Psoas muscle (tissue), 8 donors: ENCODE results near the gene INTS15. TPM values are rescaled to one million over a fixed set of nuclear protein-coding genes. Genes with fewer than 3 reads are reported as not detected.

Experiments used
- ATAC-seq, 4 donors: fragments of 200-7000 bp; cut with Tn5 transposase; one replicate each; pipeline ENCODE4 v1.9.1; 2020; ENCODE audit warnings: moderate library complexity in 3 of 4, mild to moderate bottlenecking in 2 of 4
- DNase-seq, 2 donors: peaks; one replicate each; pipeline ENCODE4 v3.0.0-alpha.2; 2020
- H3K27ac ChIP-seq: fragments of 200-600 bp; one replicate; pipeline ENCODE4 v1.8.0; 2022
- H3K27me3 ChIP-seq, 3 donors: fragments of 200-600 bp in 1 of 3; one replicate each; pipeline versions ENCODE4 v1.6.1 to v1.8.0; 2013 to 2022; ENCODE audit warnings: low read length in 2 of 3, mild to moderate bottlenecking in 2 of 3, moderate library complexity in 1 of 3; ENCODE audit not compliant: insufficient read depth in 3 of 3
- H3K36me3 ChIP-seq, 2 donors: fragments of 200-600 bp in 1 of 2; one replicate each; pipeline versions ENCODE4 v1.6.1 to v1.8.0; 2013 to 2022; ENCODE audit warnings: low read depth in 1 of 2, mild to moderate bottlenecking in 1 of 2, moderate library complexity in 1 of 2; ENCODE audit not compliant: insufficient read depth in 1 of 2
- H3K4me1 ChIP-seq: fragments of 200-600 bp; one replicate; pipeline ENCODE4 v1.8.0; 2022
- H3K4me3 ChIP-seq: fragments of 200-600 bp; one replicate; pipeline ENCODE4 v1.8.0; 2022; ENCODE audit warnings: mild to moderate bottlenecking
- H3K9me3 ChIP-seq: fragments of 200-600 bp; one replicate; pipeline ENCODE4 v1.8.0; 2022
- WGBS, 3 donors: extraction: QIAGEN DNeasy Blood & Tissue Kit; methylation state at CpG; one replicate each; pipeline versions ENCODE4 v1.1.6 to v1.1.7; 2013; 5-methylcytosine and 5-hydroxymethylcytosine counted together
- intact Hi-C, 2 donors: fragments of 100-400 bp; cut with DNase I; formaldehyde crosslinking; loops; one replicate each; pipeline versions ENCODE4 v1.11.0 to v1.14.2; 2022
- polyA plus RNA-seq, 3 donors: library from polyadenylated mRNA; stranded (reverse); fragments of 200-250 nt; gene quantifications; one replicate each; pipeline ENCODE4 v1.2.3, GENCODE V29; 2013
- total RNA-seq, 4 donors: library from RNA; stranded (reverse); fragmentation: NEBNext Ultra II Directional in 2 of 4; extraction: Animal tissue kit (Norgen Biotek cat#: 25700) in 2 of 4; gene quantifications; one replicate each; pipeline versions ENCODE4 v1.2.1 to v1.2.4, GENCODE V29; 2021 to 2023
- TF ChIP-seq, protein P1 (sequence below): fragments of 200-600 bp; IDR thresholded peaks from one replicate; pipeline ENCODE4 v1.8.0; 2022; ENCODE audit warnings: antibody characterized with exemption
- donor health status: healthy with polysubstance abuse.
- donor health status: DM: no; HTN: no; CAD: no; lungs with moderate emphysema.
- donor health status: Bipolar disorder and iron deficiency.
- donor health status: healthy.
- donor health status: DM: yes; HTN: yes; CAD: no.
- donor health status: DM: no; HTN: no; CAD: no.
- donor health status: DM: no; HTN: no; CAD: no.
- donor health status: DM: yes; HTN: yes; CAD: no.

Gene INTS15
- total and polyA plus RNA-seq, 7 donors = 14.1 to 46.0 (median 24.0) TPM

GRCh38 chr7:6654113-6654841, 64.5 kb downstream of the INTS15 start:
- no peak for ATAC-seq
- Histone ChIP-seq H3K27me3 (peaks cover 0 to 4% (median 0%) of the 10 kb centered on the region in 3 donors), H3K36me3 (peaks cover 12 to 52% of the 10 kb centered on the region in 2 donors), H3K9me3 (no peaks in the 10 kb centered on the region), H3K4me1 (no peaks in the 10 kb centered on the region), H3K27ac (no peak overlapping the region), H3K4me3 (no peak overlapping the region)
- DNase-seq = peak in 1 of 2 donors; percentile 28
- WGBS, 3 donors = 93 to 95% (median 94%) methylated on average over 90 to 94 of the region's 94 CpGs
- TF ChIP-seq, protein P1, sequence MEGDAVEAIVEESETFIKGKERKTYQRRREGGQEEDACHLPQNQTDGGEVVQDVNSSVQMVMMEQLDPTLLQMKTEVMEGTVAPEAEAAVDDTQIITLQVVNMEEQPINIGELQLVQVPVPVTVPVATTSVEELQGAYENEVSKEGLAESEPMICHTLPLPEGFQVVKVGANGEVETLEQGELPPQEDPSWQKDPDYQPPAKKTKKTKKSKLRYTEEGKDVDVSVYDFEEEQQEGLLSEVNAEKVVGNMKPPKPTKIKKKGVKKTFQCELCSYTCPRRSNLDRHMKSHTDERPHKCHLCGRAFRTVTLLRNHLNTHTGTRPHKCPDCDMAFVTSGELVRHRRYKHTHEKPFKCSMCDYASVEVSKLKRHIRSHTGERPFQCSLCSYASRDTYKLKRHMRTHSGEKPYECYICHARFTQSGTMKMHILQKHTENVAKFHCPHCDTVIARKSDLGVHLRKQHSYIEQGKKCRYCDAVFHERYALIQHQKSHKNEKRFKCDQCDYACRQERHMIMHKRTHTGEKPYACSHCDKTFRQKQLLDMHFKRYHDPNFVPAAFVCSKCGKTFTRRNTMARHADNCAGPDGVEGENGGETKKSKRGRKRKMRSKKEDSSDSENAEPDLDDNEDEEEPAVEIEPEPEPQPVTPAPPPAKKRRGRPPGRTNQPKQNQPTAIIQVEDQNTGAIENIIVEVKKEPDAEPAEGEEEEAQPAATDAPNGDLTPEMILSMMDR = no peak
- intact Hi-C loops = no loop called here

DNA sequence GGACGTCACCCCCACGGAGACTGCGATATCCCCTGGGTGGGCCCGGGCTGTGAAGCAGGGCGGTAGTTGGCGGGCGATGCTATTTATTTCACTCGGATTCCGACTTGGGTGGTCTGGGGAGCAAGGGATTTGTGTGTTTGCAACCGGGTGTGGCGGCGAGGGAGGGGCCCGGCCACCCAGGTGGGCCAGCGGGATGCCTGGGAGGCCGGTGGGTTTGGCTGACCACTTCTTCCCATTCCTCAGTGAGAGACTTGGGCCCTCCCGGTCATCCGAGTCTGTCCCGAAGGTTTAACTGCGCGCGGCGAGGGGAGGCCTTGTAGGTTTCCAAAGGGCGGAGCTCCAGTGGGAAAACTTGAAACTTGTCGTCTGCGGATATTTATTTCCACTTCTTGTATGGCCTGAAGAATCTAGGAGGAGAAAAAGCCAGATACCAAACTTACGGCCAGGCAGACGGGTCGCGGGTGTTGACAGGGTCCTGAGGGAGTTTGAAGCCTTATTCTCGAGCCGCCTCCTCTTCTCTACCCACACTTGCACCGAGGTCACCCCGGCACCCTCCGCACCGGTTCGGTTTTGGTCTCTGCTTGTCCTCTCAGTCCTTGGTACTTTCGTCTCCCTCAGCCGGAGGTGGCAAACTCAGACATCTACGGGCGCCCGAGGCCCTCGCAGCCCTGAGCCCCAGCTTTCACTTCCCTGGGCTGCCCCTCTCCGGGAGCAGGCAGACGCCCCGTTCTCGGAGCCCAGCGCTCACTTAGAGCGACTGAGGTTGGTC, 65.2 kb downstream of the INTS15 start:
- intact Hi-C loops = no loop called here
- TF ChIP-seq, protein P1 = no peak
- ATAC-seq (no peak), DNase-seq (no peak)
- peaks cover 0 to 4% (median 0%) of the 10 kb centered on the region in 3 donors for H3K27me3 ChIP-seq
- no peak overlapping the region for H3K27ac ChIP-seq
- 92 to 94% (median 92%) methylated on average over 48 of the region's 48 CpGs for WGBS, 3 donors
- no peak overlapping the region for H3K4me3 ChIP-seq
- peaks cover 12 to 48% of the 10 kb centered on the region in 2 donors for H3K36me3 ChIP-seq
- no peaks in the 10 kb centered on the region for H3K9me3 ChIP-seq
- H3K4me1 ChIP-seq = no peaks in the 10 kb centered on the region

GRCh38 chr7:6655636-6656385, 66.0 kb downstream of the INTS15 start:
- TF ChIP-seq, protein P1 = no peak
- Histone ChIP-seq H3K27me3 (peaks cover 0 to 4% (median 0%) of the 10 kb centered on the region in 3 donors), H3K27ac (no peak overlapping the region), H3K4me1 (no peaks in the 10 kb centered on the region), H3K4me3 (no peak overlapping the region), H3K36me3 (peaks cover 12 to 43% of the 10 kb centered on the region in 2 donors), H3K9me3 (no peaks in the 10 kb centered on the region)
- ATAC-seq (no peak), DNase-seq (no peak)
- intact Hi-C loops = no loop called here
- WGBS, 3 donors = 87 to 90% (median 89%) methylated on average over 16 to 17 of the region's 17 CpGs

- Histone ChIP-seq H3K4me3 (no peak overlapping the region), H3K4me1 (no peaks in the 10 kb centered on the region), H3K27me3 (peaks cover 0 to 4% (median 3%) of the 10 kb centered on the region in 3 donors), H3K36me3 (peaks cover 12 to 37% of the 10 kb centered on the region in 2 donors), H3K9me3 (no peaks in the 10 kb centered on the region), H3K27ac (no peak overlapping the region)
- intact Hi-C loops = no loop called here
- no peak for DNase-seq
- 81 to 85% (median 83%) methylated on average over 9 of the region's 9 CpGs for WGBS, 3 donors
- ATAC-seq = no peak
- TF ChIP-seq, protein P1 = no peak
Observed at GRCh38 chr7:6656413-6656812, 66.6 kb downstream of the INTS15 start.

Other genes with a start within 250 kb of the INTS15 start
- gene FAM220A, start 241.1 kb upstream of the INTS15 start, total RNA-seq = 10 to 100 TPM; 24.9 to 44.2 (median 32.8) TPM
- 100 to 1,000 TPM in 1 of 3 donors, 10 to 100 TPM in 2; 12.6 to 108 (median 31.8) TPM for gene FAM220A, start 241.1 kb upstream of the INTS15 start, polyA plus RNA-seq
- 100 to 1,000 TPM; 141 to 189 (median 175) TPM for gene RAC1, start 215.5 kb upstream of the INTS15 start, total RNA-seq
- 100 to 1,000 TPM; 167 to 284 (median 238) TPM for gene RAC1, start 215.5 kb upstream of the INTS15 start, polyA plus RNA-seq
- 10 to 100 TPM in 3 of 4 donors, 1 to 10 TPM in 1; 9.2 to 16.8 (median 12.8) TPM for gene DAGLB, start 142.1 kb upstream of the INTS15 start, total RNA-seq
- gene DAGLB, start 142.1 kb upstream of the INTS15 start, polyA plus RNA-seq = 10 to 100 TPM; 10.6 to 23.8 (median 12.1) TPM
- gene KDELR2, start 105.9 kb upstream of the INTS15 start, total RNA-seq = 10 to 100 TPM; 29.6 to 47.9 (median 42.6) TPM
- gene KDELR2, start 105.9 kb upstream of the INTS15 start, polyA plus RNA-seq = 10 to 100 TPM; 31.9 to 69.7 (median 51.5) TPM
- gene GRID2IP, start 38.6 kb upstream of the INTS15 start, total RNA-seq = under 1 TPM in 1 of 4 donors, not detected in 3; 0.06 TPM
- under 1 TPM in 2 of 3 donors, not detected in 1; 0.01 to 0.03 TPM for gene GRID2IP, start 38.6 kb upstream of the INTS15 start, polyA plus RNA-seq
- 10 to 100 TPM; 46.7 to 60.1 (median 56.1) TPM for gene ZDHHC4, start 12.6 kb upstream of the INTS15 start, total RNA-seq
- 100 to 1,000 TPM in 1 of 3 donors, 10 to 100 TPM in 2; 60.0 to 112 (median 78.1) TPM for gene ZDHHC4, start 12.6 kb upstream of the INTS15 start, polyA plus RNA-seq
- 10 to 100 TPM in 3 of 4 donors, 1 to 10 TPM in 1; 7.0 to 10.5 (median 10.4) TPM for gene ZNF853, start 25.6 kb downstream of the INTS15 start, total RNA-seq
- 1 to 10 TPM; 4.4 to 7.8 (median 6.7) TPM for gene ZNF853, start 25.6 kb downstream of the INTS15 start, polyA plus RNA-seq
- 10 to 100 TPM; 13.9 to 21.7 (median 19.2) TPM for gene ZNF316, start 47.3 kb downstream of the INTS15 start, total RNA-seq
- 10 to 100 TPM in 2 of 3 donors, 1 to 10 TPM in 1; 9.4 to 17.8 (median 12.7) TPM for gene ZNF316, start 47.3 kb downstream of the INTS15 start, polyA plus RNA-seq
- gene ZNF12, start 116.9 kb downstream of the INTS15 start, total RNA-seq = 10 to 100 TPM in 2 of 4 donors, 1 to 10 TPM in 2; 7.6 to 13.6 (median 11.0) TPM
- gene ZNF12, start 116.9 kb downstream of the INTS15 start, polyA plus RNA-seq = 10 to 100 TPM in 1 of 3 donors, 1 to 10 TPM in 2; 5.1 to 13.5 (median 7.7) TPM
- under 1 TPM; 0.20 to 0.79 (median 0.59) TPM for gene RSPH10B2, start 164.1 kb downstream of the INTS15 start, total RNA-seq
- gene RSPH10B2, start 164.1 kb downstream of the INTS15 start, polyA plus RNA-seq = under 1 TPM in 2 of 3 donors, not detected in 1; 0.13 to 0.27 TPM
- gene CCZ1B, start 236.3 kb downstream of the INTS15 start, total RNA-seq = 10 to 100 TPM; 19.9 to 28.1 (median 24.1) TPM
- gene CCZ1B, start 236.3 kb downstream of the INTS15 start, polyA plus RNA-seq = 10 to 100 TPM; 14.5 to 19.2 (median 16.0) TPM